GM18526 (cell line): ENCODE measurements around the gene CABYR.

ENCODE experiments used
- POLR2A ChIP-seq: IDR thresholded peaks from 3 replicates; pipeline ENCODE4 v1.6.1; 2011; ENCODE audit not compliant: insufficient read length; ENCODE audit errors: extremely low read depth

CABYR gene, protein sequence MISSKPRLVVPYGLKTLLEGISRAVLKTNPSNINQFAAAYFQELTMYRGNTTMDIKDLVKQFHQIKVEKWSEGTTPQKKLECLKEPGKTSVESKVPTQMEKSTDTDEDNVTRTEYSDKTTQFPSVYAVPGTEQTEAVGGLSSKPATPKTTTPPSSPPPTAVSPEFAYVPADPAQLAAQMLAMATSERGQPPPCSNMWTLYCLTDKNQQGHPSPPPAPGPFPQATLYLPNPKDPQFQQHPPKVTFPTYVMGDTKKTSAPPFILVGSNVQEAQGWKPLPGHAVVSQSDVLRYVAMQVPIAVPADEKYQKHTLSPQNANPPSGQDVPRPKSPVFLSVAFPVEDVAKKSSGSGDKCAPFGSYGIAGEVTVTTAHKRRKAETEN

DNA sequence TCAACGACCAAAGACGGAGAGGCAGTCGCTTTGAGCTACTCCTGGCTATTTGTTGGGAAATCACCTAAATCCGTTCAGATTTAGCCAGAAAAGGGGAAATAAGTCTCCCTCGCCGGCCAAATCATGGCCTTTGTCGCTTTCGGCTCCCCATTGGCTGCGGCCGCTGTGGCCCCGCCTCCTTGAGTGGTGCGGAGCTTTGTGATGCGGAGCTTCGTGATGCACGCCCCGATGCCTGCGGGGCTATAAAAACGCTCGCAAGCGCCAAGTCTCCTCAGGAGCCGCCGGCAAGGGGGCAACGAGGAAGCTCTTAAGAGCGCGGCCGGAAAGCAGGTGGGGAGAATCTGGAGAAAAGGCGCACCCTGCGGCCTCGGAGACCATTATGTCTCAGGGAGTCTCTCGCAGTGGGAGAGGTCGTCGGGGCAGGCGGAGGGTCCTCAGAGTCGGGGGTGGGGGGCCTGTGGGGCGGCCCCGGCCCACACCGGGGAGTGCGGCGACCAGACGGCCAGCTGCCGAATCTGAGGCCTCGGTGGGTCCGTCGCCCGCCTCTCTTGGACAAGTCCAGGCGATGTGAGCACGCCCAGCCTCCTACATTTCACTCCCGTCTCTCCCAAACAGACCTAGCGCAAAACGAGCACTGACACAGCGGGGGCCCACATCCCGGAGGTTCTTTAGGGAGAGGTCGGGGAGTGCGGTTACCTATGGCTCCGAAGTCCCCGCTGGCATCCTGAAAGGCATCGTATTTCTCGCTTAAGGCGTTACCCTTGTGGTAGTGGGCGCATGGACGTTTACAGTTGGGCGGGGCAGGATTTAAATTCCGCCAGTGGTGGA lies at the start of gene CABYR:
CABYR (plus strand) TSS at position 274 of the 828 bp plus-strand sequence. CDS start 4,053 bp downstream, outside the sequence.
- TF ChIP-seq POLR2A: peak; percentile 56

DNA sequence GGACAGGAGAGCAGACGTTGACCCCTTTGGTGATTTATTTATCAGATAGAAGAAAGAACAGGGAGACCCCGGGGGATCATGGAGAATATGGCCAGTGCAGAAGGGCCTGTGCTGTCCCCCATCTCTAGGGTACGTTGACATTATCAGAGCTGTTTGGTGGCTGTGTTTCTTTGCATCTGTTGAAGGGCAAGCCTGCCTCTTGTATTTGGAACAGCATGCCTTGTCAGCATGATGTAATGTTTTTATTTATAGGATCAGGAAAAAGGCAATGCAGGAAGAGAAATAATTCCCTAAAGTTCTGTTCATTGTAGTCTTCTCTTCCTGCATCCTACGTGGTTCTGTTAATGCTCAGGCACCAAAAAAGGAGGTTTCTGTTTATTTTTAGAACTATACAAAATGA lies 49.8 kb upstream of the CABYR start:
- no peak for TF ChIP-seq POLR2A

DNA sequence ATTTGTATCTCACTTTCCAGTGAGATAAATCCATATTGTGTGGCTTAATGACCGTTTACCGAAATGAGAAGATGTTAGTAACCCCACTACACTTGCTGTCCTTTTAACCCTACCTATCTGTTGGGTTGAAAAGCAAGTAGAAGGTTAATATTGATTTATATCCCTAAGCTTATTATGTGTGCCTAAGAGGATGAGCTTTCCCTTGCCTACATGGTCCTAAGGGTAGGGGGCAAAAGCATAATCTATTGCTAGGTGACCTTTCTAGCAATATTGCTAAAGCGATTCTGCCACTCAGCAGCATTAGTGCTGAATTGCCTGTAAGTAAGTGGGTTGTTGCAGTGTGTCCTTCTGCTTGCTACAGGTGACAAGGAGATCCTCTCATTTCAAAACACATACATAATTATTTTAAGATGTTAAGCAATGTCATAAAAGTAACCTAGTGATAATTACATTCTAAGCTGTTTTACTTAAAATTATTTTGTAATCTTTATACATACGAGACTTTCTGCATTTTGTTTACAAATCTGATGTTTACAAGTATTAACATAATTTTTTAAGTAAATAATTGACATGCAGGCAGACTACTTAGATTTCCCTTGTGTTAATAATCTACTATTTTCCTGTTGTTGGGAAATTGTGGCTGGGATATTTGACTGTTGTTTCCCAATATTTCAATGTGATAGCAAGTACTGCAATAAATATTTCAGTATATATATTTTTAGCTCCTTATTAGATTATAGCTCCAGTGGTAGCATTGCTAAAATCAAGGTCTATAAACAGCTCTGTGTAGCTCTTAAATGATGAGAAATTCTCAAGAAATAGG lies 49.1 kb upstream of the CABYR start:
- no peak for TF ChIP-seq POLR2A

DNA sequence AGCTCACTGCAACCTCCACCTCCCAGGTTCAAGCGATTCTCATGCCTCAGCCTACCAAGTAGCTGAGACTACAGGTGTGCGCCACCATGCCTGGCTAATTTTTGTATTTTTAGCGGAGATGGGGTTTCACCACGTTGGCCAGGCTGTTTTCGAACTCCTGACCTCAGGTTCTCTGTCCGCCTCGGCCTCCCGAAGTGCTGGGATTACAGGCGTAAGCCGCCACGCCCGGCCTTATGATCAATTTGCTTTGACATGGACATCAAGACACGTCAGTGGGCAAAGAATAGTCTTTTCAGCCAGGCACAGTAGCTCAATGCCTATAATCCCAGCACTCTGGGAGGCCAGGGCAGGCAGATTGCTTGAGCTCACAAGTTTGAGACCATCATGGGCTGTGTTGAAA lies 48.0 kb upstream of the CABYR start:
- TF ChIP-seq POLR2A: no peak

DNA sequence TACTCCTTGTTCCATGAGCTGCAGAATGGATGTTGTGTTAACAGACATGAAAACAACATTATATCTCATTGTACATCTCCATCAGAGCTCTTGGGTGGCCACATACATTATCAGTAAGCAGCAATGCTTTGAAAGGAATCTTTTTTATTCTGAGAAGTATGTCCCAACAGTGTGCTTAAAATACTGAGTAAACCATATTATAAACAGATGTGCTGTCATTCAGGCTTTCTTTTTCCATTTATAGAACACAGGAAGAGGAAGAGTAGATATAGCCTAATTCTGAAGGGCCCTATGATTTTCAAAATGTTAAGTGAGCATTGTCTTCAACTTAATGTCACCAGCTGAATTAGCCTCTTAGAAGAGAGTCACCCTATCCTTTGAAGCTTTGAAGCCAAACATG lies 44.3 kb upstream of the CABYR start:
- TF ChIP-seq POLR2A: no peak

DNA sequence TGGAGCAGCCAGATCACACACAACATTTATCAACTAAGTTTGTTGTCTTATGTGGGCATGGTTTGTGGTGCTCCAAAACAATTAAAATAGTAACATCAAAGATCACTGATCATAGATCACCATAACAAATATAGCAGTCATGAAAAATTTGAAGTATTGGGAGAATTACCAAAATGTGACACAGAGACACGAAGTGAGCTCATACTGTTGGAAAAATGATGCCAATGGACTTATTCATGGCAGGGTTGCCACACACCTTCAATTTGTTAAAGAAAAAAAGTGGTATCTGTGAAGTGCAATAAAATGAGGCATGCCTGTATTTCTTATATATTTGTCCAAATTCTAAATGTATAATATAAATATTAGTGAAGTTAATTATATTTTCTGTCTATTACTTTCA lies 42.9 kb upstream of the CABYR start:
- no peak for TF ChIP-seq POLR2A

DNA sequence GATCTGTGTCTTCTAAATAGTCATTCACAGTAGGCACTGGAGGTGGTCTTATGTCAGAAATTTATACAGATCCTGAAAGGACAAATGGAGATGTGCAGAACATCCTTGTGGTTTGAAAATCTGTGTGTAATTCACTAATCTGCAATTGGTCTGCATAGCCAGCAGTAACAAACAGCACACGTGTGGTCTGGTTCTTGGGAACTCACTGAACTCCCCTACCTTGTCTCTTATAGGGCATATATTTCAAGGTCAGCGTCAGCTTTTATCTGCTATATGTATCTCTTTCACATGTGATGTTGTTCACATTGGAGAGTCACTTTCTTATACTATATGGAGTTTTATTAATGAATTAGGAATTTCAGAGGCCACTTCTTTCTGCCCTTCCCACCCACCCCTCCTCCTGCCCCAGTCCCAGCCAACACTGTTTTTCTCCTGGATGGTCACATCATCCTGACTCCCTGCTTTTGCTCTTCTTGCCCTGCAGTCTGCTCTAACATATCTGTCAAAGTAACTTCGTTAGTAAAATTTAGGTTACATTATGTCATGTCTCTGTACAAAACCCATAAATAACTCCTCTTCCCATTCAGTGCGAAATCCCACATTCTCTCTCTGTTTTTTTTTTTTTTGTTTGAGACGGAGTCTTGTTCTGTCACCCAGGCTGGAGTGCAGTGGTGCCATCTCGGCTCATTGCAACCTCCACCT lies 35.4 kb upstream of the CABYR start:
- no peak for TF ChIP-seq POLR2A

DNA sequence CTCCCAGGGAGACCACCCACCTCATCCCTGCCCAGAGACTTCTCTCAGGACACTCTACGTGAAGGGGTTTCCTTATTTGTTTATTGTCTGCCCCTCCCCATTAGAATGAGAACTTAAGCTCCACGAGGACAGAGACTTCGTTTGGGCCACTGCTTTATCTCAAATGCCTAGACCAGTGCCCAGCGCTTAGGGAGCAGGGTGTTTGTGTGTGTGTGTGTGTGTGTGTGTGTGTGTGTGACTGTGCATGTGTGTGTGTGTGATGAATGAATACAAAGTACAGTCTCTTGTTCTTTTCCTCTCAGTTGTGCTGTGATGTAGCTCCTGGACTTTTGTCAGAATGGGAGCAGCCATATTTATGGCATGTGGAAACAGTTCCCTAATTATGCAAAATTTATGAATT lies 34.4 kb upstream of the CABYR start:
- TF ChIP-seq POLR2A: no peak

DNA sequence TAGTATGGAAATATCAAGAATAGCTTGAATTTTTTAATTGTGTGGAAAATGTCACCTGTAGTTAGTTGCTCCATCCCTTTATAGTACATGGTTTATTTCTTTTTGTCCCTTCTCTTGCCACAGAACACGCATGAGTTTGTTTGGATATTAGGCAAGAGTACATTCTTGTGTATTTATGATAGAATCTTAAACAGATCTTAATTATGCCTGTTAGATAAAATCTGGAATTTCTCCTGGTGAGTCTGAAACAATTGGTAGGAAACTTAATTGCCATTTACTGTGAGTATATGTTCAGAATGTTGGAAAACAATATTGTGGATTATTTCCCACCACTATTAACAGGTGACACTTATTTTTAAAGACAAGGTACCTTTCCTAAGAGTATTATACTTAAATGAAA lies 30.2 kb upstream of the CABYR start:
- no peak for TF ChIP-seq POLR2A

DNA sequence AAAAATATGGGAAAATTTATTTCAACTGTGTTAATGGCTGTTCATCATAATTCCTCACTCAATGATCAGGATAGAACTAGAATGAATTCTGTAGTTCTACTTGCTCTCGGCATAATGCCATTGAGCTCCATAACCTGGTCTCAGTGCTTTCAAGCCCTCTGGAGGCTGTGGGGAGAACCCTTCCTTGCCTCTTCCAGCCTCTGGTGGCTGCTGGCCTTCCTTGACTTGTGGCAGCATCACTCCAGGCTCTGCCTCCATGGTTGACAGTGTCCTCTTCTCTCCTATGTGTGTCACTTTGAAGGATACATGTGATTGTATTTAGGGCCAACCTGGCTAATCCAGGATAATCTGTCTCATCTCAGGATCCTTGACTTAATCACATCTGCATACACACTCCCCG lies 26.9 kb upstream of the CABYR start:
- no peak for TF ChIP-seq POLR2A

DNA sequence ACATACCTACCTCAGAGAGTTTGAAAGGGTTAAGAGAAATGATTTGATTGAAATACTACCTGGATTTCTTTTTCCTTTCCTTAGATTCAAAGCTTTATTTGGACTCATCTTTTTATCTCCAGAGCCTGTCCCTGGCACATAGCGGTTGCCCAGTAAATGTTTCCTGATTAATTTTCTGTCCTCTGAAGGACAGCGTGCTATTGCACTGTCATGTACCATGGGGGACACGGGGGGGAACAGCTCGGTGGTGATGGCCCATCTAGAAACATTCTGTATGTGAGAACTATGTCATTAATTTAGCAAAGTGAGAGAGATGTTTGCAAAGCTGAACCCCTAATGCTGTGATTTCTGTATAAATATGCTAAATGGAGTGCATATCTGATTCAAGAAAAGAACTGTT lies 26.4 kb upstream of the CABYR start:
- TF ChIP-seq POLR2A: no peak

DNA sequence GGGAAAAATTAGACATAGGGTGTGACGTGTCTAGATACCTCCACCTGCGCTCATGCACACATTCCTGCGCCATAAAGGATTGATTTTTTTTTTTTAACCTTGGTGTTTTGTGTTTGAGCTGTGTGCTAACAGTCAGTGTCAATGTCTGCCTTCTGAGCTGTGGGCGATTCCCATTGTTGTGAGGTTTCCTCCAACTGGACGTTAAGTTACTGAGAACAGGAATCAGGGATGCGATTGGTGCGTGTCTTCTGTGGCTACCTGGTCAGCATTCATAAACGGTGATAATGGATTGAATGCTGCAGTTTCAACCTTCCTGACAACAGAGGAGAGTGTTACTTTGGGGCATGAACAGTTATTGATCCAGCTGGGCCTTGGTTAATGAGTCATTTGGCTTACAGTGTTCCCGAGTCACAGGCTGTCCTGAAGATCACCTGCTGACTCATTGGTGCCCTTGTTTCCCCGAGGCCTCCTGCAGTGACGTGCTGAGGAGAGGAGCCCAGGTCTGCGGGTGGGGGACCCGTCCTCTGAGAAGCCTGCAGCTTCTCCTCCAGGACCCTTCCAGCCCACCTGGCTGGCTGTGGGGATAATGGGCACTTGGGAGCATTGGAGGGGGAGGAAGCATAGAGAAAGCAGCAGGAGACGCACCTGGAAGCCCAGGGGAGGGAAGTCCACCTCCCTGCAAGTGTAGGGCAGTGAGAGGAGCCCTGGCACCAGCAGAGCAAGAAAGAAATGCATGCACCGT lies 25.8 kb upstream of the CABYR start:
- TF ChIP-seq POLR2A: no peak

DNA sequence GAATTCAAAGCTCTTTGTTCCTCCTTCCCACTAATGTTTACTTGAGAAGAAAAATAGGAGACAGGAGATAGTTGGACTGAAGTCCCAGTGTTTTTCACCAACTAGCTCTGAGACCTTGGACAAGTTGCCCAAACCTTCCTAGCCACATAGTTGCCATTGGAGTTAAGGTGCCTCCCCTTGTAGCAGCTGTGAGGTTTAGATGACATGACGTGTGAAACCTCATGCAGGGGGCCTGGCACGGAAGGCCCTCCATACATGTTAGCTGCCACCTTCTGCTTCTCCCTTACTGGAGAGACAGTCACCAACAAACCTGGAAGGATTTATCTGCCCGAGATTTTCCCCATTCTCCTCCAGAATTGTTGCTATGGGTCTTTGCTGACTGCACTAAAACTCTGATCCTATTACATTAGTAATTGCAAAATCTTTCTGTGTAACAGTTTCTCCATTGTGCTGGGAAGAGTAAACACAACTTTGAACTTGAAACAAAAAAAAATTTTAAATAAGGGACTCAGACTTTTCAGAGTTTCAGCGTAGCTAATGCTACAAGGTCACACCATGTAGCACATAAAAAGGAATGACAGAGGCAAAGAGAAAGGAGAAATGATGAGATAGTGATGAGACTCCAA lies 23.8 kb upstream of the CABYR start:
- TF ChIP-seq POLR2A: no peak

DNA sequence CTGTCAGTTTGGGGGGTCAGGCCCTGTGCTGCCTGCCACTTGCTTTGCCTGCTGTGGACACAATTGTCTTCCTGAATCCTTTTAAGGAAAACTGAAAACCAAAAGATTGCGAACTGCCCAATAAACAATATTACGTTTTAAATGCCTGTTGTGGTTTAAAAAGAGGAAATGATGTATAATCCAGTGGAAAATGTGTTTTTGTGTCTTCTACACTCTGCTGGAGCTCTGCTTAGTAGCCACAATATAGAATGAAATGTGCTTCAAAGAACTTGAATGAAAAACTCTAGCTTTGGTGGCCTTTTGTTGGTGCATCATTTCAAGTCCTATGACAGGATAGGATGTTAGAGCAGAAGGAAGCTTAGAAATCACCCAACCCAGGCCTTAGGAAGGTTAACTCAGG lies 23.2 kb upstream of the CABYR start:
- no peak for TF ChIP-seq POLR2A
